IPS-18c (cell line): Measurements from ENCODE around the gene POMGNT2.
"Not testable (repeated sequence)": the region's sequence is repeated elsewhere in the genome, so short reads cannot be mapped to it uniquely, and the experiment has no call there.

Experiments
- H3K4me3 ChIP-seq: 2 replicates; pipeline ENCODE4 v1.7.0; 2013; ENCODE audit warnings: low read depth, mild to moderate bottlenecking, low read length, moderate library complexity; ENCODE audit not compliant: insufficient read depth
- H3K9me3 ChIP-seq: one replicate; pipeline ENCODE4 v1.6.1; 2013; ENCODE audit warnings: mild to moderate bottlenecking, low read length, moderate library complexity; ENCODE audit not compliant: control insufficient read depth, insufficient read depth

Gene POMGNT2

GRCh38 chr3:43082457-43082856 lies 23.4 kb downstream of the POMGNT2 start:
- no peak overlapping the region for H3K4me3 ChIP-seq
- H3K9me3 ChIP-seq, result peaks cover 3% of the 10 kb centered on the region

- Histone ChIP-seq H3K4me3 (no peak overlapping the region), H3K9me3 (peaks cover 3% of the 10 kb centered on the region)
Observed at GRCh38 chr3:43081796-43082195, 24.1 kb downstream of the POMGNT2 start.

- Histone ChIP-seq H3K4me3 (no peak overlapping the region), H3K9me3 (peaks cover 3% of the 10 kb centered on the region)
Observed at GRCh38 chr3:43080726-43081568, 24.9 kb downstream of the POMGNT2 start.

- H3K9me3 ChIP-seq, result peaks cover 3% of the 10 kb centered on the region
- H3K4me3 ChIP-seq, result no peak overlapping the region
Observed at GRCh38 chr3:43079536-43080332, 26.1 kb downstream of the POMGNT2 start.

- H3K4me3 ChIP-seq, result no peak overlapping the region
- no peaks in the 10 kb centered on the region for H3K9me3 ChIP-seq
Observed at GRCh38 chr3:43077707-43078106, 28.2 kb downstream of the POMGNT2 start.

GRCh38 chr3:43077261-43077660 lies 28.6 kb downstream of the POMGNT2 start:
- Histone ChIP-seq H3K4me3 (no peak overlapping the region), H3K9me3 (no peaks in the 10 kb centered on the region)

- H3K4me3 ChIP-seq, result no peak overlapping the region
- no peaks in the 10 kb centered on the region for H3K9me3 ChIP-seq
Observed at GRCh38 chr3:43076857-43077256, 29.0 kb downstream of the POMGNT2 start.

GRCh38 chr3:43075904-43076661 lies 29.8 kb downstream of the POMGNT2 start:
- Histone ChIP-seq H3K9me3 (no peaks in the 10 kb centered on the region), H3K4me3 (no peak overlapping the region)

- no peak overlapping the region for H3K4me3 ChIP-seq
- no peaks in the 10 kb centered on the region for H3K9me3 ChIP-seq
Observed at GRCh38 chr3:43074901-43075689, 30.8 kb downstream of the POMGNT2 start.

GRCh38 chr3:43074482-43074881 lies 31.4 kb downstream of the POMGNT2 start:
- H3K4me3 ChIP-seq, result no peak overlapping the region
- no peaks in the 10 kb centered on the region for H3K9me3 ChIP-seq

- H3K4me3 ChIP-seq, result no peak overlapping the region
Observed at GRCh38 chr3:43073836-43074220, 32.1 kb downstream of the POMGNT2 start.

GRCh38 chr3:43073116-43073835 lies 32.6 kb downstream of the POMGNT2 start:
- Histone ChIP-seq H3K4me3 (no peak overlapping the region), H3K9me3 (no peaks in the 10 kb centered on the region)

More at GRCh38 chr3:43073836-43074220, 32.1 kb downstream of the POMGNT2 start:
- no peaks in the 10 kb centered on the region for H3K9me3 ChIP-seq

- Histone ChIP-seq H3K4me3 (no peak overlapping the region), H3K9me3 (no peaks in the 10 kb centered on the region)
Observed at GRCh38 chr3:43072361-43072760, 33.5 kb downstream of the POMGNT2 start.

- Histone ChIP-seq H3K4me3 (no peak overlapping the region), H3K9me3 (no peaks in the 10 kb centered on the region)
Observed at GRCh38 chr3:43071313-43071893, 34.5 kb downstream of the POMGNT2 start.

- not testable (repeated sequence) for H3K9me3 ChIP-seq, H3K4me3 ChIP-seq
Observed at GRCh38 chr3:43070670-43071069, 35.2 kb downstream of the POMGNT2 start.

GRCh38 chr3:43063114-43063513 lies 42.8 kb downstream of the POMGNT2 start:
- no peak overlapping the region for H3K4me3 ChIP-seq
- no peaks in the 10 kb centered on the region for H3K9me3 ChIP-seq
